Measurements from ENCODE around the gene RUFY1. TPM values are rescaled to one million over a fixed set of nuclear protein-coding genes. Genes with fewer than 3 reads are reported as not detected.
"Not testable (repeated sequence)": the region's sequence is repeated elsewhere in the genome, so short reads cannot be mapped to it uniquely, and the experiment has no call there.

RUFY1 gene
- polyA plus RNA-seq, 1 experiment, result 25.6 TPM

DNA sequence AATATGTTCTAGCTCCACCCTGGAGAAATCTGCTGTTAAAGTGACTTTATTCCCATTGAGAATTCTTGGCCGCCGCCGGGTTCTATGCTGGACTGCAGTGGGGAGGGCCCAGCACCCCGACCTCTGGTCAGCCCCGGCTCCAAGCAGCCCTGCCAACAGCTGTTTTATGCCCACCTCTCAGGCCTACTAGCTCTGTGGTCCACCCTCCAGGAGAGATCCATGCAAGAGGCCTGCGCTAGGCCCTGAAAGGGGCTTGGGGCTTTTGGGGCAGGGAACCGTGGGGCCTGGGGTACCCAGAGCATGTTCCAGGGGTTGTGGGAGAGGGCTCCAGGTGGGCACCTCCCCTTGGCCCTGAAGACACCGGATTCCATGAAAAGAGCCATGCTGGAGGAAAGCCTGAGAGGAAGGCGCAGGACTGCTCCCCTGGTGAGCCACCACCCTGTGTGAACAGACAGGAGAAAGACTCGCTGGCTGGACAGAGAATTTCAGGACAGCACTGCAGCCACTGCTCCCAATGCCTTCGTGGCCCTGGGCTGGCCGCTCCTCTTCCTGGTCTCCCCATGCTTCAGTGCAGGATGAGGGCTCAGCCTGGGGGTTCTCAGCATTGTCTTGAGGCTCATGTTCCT, 44.6 kb upstream of the RUFY1 start:
- ChIA-PET CTCF (interaction anchor here (1.6 kb wide), 1 partner anchor 12 kb away, joined by 4 read pairs; no protein-coding TSS in a partner anchor), POLR2A (no interaction called here)
- Histone ChIP-seq H3K4me3 (ENCODE audit: low read depth, low read length) (no peak overlapping the region), H3K36me3 (ENCODE audit: control insufficient read depth, insufficient read depth, low read length) (no peaks in the 10 kb centered on the region), H3K27me3 (ENCODE audit: control insufficient read depth, insufficient read depth, low read length) (no peaks in the 10 kb centered on the region)
- no peak for DNase-seq (ENCODE audit: low read depth)
- TF ChIP-seq, protein P1, sequence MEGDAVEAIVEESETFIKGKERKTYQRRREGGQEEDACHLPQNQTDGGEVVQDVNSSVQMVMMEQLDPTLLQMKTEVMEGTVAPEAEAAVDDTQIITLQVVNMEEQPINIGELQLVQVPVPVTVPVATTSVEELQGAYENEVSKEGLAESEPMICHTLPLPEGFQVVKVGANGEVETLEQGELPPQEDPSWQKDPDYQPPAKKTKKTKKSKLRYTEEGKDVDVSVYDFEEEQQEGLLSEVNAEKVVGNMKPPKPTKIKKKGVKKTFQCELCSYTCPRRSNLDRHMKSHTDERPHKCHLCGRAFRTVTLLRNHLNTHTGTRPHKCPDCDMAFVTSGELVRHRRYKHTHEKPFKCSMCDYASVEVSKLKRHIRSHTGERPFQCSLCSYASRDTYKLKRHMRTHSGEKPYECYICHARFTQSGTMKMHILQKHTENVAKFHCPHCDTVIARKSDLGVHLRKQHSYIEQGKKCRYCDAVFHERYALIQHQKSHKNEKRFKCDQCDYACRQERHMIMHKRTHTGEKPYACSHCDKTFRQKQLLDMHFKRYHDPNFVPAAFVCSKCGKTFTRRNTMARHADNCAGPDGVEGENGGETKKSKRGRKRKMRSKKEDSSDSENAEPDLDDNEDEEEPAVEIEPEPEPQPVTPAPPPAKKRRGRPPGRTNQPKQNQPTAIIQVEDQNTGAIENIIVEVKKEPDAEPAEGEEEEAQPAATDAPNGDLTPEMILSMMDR (IDR thresholded peaks at IDR 0.05; ENCODE audit: insufficient read depth, low read depth, low read length), result no peak

DNA sequence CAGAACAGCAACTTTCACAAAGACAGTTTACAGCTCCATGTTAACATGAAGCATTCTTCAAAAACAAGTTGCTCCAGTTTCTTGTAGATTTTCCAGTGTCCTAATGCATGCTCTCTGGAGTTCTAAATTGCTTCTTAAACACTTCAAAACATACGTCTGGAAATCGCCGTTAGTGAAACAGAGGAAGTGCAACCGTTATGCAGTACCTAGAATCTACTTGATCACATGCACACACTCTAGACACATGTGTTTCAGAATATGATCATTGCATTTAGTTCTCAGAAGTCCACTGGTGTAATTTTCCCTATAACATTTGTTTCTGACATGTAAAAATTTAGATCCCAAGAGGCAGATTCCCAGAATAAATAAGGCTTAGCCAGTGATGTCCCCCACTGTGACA, 41.1 kb upstream of the RUFY1 start:
- ChIA-PET POLR2A (no interaction called here), CTCF (no interaction called here)
- Histone ChIP-seq H3K36me3 (ENCODE audit: control insufficient read depth, insufficient read depth, low read length) (no peaks in the 10 kb centered on the region), H3K27me3 (ENCODE audit: control insufficient read depth, insufficient read depth, low read length) (no peaks in the 10 kb centered on the region), H3K4me3 (ENCODE audit: low read depth, low read length) (no peak overlapping the region)
- DNase-seq (ENCODE audit: low read depth), result no peak
- TF ChIP-seq, protein P1 (IDR thresholded peaks at IDR 0.05; ENCODE audit: insufficient read depth, low read depth, low read length), result no peak

DNA sequence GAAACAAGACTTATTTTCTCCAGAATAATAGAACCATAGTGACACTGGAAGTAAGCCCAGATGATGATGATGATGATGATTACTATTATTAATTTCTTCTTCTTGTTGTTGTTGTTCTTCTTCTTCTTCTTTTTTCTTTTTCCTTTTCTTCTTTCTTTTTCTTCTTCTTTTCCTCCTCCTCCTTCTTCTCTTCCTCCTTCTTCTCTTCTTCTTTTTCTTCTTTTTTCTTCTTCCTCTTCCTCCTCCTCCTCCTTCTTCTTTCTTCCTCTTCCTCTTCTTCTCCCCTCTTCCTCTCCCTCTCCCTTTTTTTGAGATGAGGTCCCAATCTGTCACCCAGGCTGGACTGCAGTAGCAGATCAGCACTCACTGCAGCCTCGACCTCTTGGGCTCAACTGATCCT, 40.5 kb upstream of the RUFY1 start:
- no peak for DNase-seq (ENCODE audit: low read depth)
- Histone ChIP-seq H3K27me3 (ENCODE audit: control insufficient read depth, insufficient read depth, low read length) (no peaks in the 10 kb centered on the region), H3K36me3 (ENCODE audit: control insufficient read depth, insufficient read depth, low read length) (no peaks in the 10 kb centered on the region), H3K4me3 (ENCODE audit: low read depth, low read length) (no peak overlapping the region)
- POLR2A ChIA-PET, result no interaction called here
- TF ChIP-seq, protein P1 (IDR thresholded peaks at IDR 0.05; ENCODE audit: insufficient read depth, low read depth, low read length), result no peak
- CTCF ChIA-PET, result no interaction called here

DNA sequence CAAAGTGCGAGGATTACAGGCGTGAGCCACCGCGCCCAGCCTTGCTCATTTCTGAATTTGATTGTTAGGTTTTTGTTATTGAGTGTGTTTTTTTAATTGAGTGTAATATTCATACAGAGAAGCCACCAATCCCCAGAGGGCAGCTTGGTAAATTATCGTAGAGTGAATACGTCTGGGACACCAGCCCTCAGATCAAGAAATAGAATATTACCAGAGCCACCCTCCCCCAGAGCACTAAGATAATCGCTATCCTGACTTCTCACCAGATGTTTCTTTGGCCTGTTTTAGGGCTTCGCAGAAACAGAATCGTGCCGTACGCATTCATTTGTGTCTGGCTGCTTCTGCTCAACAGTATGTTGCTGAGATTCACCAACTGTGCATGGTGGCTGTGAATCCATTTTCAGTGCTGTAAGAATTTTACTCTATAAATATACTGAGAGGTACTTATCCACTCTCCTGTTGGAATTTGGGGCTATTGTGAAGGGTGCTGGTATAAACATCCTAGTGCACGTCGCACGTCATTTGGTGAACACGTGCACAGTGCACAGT, 37.8 kb upstream of the RUFY1 start:
- TF ChIP-seq, protein P1 (IDR thresholded peaks at IDR 0.05; ENCODE audit: insufficient read depth, low read depth, low read length), result no peak
- no peak overlapping the region for H3K4me3 ChIP-seq (ENCODE audit: low read depth, low read length)
- DNase-seq (ENCODE audit: low read depth), result no peak
- no peaks in the 10 kb centered on the region for H3K36me3 ChIP-seq (ENCODE audit: control insufficient read depth, insufficient read depth, low read length)
- ChIA-PET POLR2A (no interaction called here), CTCF (no interaction called here)
- H3K27me3 ChIP-seq (ENCODE audit: control insufficient read depth, insufficient read depth, low read length), result no peaks in the 10 kb centered on the region

DNA sequence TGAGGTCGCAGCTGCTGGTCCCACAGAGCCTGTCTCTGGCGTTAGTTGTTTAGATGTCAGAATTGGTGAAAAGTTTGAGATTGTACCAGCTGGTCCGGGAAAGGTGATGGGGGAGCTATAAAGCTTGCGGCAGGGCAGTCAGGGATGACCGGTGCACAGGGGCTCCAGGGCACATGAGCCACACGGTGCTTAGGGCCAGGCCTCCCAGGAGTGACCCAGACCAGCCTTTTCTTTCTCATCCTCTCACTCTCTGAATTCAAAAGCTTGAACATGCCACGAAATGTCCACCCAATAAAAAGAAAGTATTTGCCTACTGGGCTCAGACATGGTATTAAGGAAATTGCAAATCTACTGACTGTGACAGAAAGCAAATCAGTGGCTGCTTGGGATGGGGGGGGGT, 34.9 kb upstream of the RUFY1 start:
- H3K36me3 ChIP-seq (ENCODE audit: control insufficient read depth, insufficient read depth, low read length); H3K4me3 ChIP-seq (ENCODE audit: low read depth, low read length); CTCF ChIA-PET; H3K27me3 ChIP-seq (ENCODE audit: control insufficient read depth, insufficient read depth, low read length); POLR2A ChIA-PET; DNase-seq (ENCODE audit: low read depth): not testable (repeated sequence)

DNA sequence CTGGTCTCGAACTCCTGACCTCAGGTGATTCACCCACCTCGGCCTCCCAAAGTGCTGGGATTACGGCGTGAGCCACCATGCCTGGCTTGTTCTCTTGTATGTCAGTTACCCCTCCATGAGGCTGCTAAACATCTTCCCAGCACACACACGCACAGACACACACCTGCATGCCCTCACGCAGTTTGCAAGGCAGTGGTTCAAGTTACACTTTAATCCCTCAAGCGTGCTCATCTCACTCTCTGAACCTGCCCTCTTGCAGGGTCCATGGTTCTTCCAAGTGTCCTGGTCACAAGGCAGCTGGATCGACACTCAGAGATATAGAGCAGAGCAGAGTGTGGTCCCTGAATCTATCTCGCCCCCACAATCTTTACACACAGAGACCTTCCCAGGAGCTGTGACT, 34.1 kb upstream of the RUFY1 start:
- TF ChIP-seq, protein P1 (IDR thresholded peaks at IDR 0.05; ENCODE audit: insufficient read depth, low read depth, low read length), result no peak
- no peak for DNase-seq (ENCODE audit: low read depth)
- Histone ChIP-seq H3K4me3 (ENCODE audit: low read depth, low read length) (no peak overlapping the region), H3K36me3 (ENCODE audit: control insufficient read depth, insufficient read depth, low read length) (no peaks in the 10 kb centered on the region), H3K27me3 (ENCODE audit: control insufficient read depth, insufficient read depth, low read length) (no peaks in the 10 kb centered on the region)
- POLR2A ChIA-PET, result no interaction called here
- CTCF ChIA-PET, result no interaction called here

DNA sequence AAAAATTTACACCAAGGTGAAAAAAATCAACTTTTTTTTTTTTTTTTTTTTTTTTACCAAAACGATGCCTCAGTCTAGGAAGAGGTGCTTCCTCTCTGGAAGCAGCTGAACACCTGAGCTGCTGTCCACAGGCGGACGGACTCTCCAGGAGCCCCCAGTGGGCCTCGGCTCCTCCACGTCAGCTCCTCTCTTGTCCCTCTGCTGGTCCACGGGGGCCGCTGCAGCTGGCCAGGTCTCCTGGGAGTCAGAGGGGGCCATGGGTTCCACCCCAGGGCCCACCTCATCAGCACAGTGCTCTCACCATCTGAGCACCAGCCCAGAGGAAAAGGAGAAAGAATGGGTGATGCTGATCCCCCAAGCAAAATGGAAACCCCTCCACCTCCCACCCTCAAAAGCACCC, 32.6 kb upstream of the RUFY1 start:
- POLR2A ChIA-PET; H3K4me3 ChIP-seq (ENCODE audit: low read depth, low read length); DNase-seq (ENCODE audit: low read depth); H3K36me3 ChIP-seq (ENCODE audit: control insufficient read depth, insufficient read depth, low read length); H3K27me3 ChIP-seq (ENCODE audit: control insufficient read depth, insufficient read depth, low read length); CTCF ChIA-PET: not testable (repeated sequence)

DNA sequence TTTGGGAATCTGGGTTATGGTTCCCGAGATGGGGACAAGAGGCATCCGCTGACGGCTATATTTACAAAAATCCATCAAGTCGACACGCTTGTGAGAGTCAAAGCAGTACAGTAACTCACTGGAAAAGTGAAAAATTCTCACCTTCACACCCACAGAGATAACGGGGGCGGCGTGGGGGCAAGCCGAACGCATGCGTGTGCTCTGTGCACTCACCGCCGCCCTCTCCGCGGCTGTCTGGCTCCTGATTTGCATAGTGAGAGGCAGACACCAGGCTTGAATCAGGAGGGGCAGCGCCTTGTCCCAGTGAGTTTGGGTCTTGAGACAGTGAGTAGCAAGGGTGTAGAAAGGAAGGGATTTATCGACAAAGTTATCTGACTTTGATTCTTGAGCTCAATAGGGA, 32.0 kb upstream of the RUFY1 start:
- H3K4me3 ChIP-seq (ENCODE audit: low read depth, low read length); H3K27me3 ChIP-seq (ENCODE audit: control insufficient read depth, insufficient read depth, low read length); DNase-seq (ENCODE audit: low read depth); POLR2A ChIA-PET; H3K36me3 ChIP-seq (ENCODE audit: control insufficient read depth, insufficient read depth, low read length): not testable (repeated sequence)
- CTCF ChIA-PET, result interaction anchor here (0.5 kb wide), 1 partner anchor 76 kb away, joined by 4 read pairs; no protein-coding TSS in a partner anchor
